ENCODE measurements around the gene NUDCD3.

The NUDCD3 gene

DNA sequence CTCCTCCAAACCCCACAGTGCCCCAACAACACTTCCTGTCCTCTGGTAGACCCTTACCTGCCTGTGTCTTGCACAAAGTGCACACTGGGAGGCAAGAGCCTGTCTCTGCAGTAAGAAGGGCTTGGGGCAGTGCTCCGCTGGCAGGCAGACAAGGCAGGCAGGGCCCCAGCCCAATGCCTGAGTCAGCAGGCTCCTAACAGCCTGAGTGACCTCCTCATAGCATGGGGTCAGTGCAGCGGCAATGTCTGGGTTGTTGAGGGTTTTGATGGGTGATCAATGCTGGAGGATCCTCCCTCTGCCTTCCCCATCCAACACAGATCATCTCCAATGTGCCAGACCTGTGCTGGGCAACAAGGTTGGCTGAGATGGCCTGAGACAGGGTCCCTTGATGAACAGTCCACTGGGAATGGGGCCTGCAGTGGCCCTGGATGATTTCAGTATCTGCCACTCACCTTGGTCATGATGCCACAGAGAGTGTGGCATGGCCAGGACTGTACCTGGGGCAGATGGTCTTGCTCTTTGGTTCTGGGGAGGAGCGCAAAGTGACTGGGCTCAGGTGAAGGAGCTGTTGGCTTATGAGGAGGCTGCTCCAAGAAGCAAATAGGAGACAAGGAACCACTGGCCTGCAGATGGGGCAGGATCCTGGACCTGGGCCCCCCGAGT is 109.5 kb downstream of the NUDCD3 start:
- no peak for DNase-seq

- DNase-seq = no peak
These were observed 110.1 kb downstream of the NUDCD3 start for GRCh38 chr7:44380189-44380830.

DNA sequence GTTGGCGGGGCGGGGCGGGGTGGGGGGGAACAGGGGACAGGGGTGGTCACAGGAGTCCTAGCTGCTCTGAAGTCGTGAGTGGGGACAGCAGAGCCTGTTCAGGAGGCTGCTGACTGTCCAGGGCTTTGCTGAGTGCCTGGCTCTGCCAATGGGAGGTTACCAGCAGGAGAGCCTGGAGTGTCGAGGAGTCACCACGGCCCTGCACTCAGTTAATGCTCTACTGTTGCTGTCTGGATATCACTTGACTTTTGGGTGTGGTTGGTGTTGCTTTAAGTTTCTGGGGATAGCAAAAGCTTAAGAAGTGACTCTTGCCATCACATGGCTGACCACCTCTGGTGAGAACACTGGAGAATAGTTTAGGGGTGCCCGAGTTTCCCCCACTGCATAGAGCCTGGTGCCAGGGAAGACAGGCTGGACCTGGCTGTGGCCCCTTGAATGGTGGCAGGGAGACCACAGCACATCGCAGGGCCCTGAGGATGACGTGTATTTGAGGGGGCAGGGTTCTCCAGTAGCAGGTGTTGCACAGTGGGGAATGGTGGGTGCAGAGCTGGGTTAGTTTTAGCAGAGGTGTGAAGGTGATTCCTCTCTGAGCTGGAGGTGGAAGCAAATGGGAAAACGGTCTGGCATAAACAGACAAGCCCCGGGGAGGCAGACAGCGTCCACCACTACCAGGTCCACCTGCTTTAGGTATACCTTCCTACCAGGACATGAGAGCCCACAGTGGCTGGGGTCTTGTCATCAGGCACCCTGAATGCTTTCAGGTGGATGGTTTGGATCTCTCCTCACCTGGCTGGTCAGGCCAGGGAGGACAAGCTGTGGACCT is 110.9 kb downstream of the NUDCD3 start:
- no peak for DNase-seq

DNA sequence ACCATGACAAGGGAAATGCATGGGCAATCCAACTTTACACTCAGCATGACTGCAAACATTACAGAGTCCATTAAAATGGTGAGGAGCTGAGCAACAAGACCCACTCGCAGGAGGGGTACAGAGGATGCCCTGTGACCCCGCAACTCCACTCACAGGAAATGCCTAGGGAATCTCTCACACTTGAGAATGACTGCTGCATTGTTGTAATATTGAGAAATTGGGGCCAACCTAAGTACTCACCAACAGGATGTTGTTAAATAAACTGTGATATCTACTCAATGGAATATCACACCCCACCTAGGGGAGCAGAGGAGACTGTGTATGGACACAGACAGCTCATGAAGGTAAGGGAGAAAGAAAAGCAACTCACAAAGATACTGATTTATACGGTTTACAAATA is 111.7 kb downstream of the NUDCD3 start:
- no peak for DNase-seq

- DNase-seq = no peak
These were observed 112.6 kb downstream of the NUDCD3 start for GRCh38 chr7:44377681-44378421.

DNA sequence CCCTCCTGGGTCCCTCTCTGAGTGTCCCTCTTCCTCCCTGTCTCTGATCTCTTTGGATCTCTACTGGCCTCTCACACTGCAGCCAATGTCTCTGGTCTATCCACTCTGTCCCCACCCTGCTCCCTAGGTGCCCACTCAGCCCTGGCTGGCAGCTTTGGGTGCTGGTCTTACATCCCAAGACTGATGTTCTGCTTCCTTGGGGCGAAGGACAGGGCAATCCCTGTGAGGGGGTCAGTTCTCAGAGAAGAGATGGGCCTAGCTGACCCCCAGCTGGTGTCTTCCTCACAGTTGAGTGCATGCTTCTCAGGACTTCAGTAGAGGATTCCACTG is 113.4 kb downstream of the NUDCD3 start:
- no peak for DNase-seq

DNA sequence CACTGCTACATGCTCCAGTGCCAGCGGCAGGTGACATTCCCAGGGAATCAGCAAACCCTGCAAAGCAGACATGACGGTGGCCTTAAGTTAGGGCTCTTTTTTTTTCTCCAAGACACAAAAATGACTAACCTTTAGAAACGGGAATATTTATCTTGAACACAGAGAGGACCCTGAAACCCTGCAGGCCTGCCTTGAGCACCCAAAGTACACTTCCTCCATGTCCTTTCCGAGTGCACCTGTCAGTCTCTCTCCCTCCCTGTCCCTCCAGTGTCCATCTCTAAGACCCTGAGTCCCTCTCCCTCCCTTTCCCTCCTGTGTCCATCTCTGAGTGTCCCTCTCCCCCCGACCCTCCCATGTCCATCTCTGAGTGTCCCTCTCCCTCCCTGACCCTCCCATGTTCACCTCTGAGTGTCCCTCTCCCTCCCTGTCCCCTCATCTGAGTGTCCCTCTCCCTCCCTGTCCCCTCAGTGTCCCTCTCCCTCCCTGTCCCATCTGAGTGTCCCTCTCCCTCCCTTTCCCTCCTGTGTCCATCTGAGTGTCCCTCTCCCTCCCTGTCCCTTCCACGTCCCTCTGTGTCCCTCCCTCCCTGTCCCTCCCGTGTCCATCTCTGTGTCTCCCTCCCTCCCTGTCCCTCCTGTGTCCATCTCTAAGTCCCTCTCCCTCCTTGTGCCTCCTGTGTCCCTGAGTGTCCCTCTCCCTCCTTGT is 113.9 kb downstream of the NUDCD3 start:
- DNase-seq = no peak

- DNase-seq = no peak
These were observed 114.5 kb downstream of the NUDCD3 start for GRCh38 chr7:44375926-44376342.

DNA sequence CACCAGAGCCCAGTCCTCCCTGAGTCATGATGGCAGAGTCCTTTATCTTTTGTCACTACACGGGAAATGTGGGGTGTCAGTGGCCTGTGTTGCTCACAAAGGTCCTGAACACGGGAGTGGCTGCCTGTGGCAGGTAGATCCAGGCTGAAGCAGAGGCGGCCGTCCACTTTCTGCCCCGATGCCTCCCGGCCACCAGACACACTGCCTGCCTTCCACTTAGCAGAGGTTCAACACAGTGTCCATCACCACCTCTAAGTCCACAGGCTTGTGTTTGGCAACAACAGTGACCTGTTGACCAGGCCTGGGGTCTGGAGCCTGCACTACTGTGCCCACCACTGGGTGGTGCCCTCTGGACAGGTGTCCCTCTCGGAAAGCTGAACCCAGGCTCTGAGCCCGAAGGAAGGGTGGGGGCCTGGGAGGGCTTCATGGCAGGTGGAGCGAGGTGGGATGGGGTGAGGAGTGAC is 115.2 kb downstream of the NUDCD3 start:
- DNase-seq = no peak

DNA sequence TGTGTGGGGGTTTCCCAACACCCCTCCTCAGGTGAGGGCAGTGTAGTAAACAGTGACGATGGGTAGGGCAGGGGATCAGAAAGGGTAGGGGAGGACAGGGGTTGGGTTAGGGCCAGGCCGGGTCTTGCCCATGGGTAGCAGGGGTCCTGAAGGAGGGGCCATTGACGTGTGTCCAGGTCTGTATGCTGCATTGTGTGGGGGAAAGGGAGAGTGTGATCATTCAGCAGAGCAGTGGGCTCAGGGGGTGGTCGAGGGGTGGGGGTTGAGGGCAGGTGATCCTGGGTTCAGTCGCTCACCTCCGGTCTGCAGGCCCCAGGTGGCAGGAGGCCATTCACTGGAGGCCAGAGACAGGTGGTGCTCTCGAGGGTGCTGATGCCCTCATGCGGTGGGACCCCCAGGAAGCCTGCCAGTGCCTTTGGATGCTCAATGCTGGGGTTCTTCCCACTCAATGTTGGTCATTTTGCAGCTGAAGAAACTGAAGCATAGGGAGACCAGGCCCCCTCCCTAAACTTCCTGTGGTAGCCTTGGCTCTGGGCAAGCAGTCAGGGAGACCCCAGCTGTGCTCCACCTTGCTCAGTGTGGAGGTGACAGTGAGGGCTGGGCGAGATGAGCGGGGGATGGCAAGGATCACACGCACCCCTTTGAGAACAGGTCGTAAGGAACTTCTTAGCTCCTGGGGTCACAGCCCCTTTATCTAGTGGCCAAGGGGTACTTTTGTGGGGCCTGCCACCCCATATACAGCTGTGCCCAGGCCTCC is 116.3 kb downstream of the NUDCD3 start:
- DNase-seq = no peak

GRCh38 chr7:44373418-44373740 is 117.1 kb downstream of the NUDCD3 start:
- no peak for DNase-seq

- no peak for DNase-seq
These were observed 117.7 kb downstream of the NUDCD3 start for GRCh38 chr7:44372560-44373417.

DNA sequence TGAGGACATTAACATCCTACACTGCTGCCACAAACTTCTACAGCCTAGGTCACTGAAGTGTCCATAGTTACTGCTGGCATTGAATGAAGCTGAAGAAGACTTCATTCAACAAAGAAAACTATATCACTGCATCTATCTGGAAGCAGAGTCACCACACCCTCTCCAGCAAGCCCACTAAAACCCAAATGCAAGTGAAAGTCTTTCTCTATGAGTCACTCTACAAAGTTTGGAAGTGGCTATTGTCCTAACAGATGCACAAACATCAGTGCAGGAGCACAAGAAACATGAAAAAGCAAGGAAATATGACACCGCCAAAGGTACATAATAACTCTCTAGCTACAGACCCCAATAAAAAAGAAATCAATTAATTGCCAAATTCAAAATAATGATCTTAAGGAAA is 121.6 kb downstream of the NUDCD3 start:
- no peak for DNase-seq

DNA sequence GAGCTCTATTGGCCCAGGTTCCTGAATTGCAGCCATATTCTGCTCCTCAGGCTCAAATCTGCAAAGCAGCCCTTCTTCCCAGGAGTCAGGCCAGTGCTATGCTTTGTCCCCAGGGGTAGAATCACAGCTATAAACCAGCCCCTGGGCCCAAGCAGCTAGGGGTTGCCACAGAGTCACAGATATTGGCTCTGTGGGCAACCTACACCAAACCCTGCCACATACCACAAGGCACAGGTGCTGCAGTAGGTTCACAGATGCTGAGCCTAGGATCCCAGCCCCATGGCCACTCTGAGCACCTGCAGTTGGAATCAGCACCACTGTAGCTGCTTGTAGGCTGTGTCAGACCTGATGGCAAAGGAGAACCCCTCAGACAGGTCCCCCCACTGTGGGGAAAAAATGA is 122.0 kb downstream of the NUDCD3 start:
- DNase-seq = no peak

GRCh38 chr7:44367475-44368043 is 122.9 kb downstream of the NUDCD3 start:
- DNase-seq = no peak

DNA sequence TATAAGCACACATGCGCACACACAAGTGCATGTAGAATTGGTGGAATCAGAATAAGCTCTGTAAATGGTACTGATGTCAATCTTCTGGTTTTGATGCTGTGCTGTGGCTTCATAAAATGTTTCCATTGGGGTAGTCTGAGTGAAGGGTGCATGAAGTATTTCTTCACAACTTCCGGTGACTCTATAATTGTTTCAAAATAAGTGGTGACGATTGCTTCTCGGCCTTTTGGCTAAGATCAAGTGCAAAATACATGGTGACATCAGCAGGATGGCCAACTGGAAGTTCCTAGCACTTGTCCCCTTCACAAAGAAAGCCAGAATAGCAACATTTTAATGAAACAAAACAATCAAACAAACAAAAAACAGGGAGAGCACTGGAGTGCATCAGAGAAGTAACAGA is 123.5 kb downstream of the NUDCD3 start:
- no peak for DNase-seq

DNA sequence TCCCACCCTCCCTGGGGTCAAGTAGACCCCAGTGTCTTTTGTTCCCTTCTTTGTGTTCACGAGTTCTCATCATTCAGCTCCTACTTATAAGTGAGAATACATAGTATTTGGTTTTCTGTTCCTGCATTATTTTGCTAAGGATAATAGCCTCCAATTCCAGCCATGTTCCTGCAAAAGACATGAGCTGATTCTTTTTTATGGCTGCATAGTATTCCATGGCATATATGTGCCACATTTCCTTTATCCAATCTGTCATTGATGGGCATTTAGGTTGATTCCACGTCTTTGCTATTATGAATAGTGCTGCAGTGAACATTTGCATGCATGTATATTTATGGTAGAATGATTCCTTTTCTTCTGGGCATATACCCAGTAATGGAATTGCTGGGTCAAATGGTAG is 136.8 kb downstream of the NUDCD3 start:
- no peak for DNase-seq

DNA sequence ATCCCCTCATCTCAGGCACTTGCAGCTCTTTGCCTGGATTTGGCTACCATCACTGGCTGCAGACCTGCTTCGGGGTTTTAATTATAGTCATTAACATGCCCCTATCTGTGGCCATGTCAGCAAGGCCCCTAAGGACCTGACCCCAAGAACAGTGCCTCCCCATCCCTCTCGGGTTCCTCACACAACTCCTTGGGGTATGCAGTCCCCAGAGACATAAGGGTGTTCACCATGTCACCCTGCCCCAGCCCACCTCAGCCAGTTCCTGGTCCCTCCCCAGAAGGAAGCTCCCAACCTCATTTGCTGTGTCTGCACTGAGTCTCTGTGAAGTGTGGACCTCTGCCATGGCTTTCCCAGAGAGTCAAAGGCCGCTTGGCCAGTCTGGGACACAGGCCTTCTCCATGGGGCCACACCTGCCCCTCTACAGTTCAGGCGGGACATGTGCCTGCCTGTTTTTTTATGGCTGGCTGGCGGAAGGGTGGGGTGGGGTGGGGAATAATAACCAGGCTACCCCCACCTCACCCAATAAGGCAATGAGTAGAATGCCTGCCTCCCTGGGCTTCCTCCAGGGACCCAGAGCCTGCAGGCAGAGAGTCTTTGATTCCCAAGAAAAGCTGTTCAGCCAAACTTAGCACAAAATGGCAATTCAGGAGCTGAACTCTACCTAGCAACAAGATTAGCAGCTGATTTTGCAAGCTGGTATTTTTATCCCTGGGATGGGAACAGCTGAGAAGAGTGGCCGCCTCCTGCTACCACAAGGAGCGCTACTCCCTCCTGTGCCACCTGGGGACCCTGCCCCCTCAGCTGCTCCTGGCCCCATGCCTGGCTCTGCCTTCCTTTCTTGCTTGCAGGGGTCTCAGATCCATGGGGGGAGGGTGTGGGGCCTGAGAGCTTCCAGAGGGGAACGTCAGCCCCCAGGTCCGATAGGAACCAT is 141.3 kb downstream of the NUDCD3 start:
- DNase-seq = no peak

DNA sequence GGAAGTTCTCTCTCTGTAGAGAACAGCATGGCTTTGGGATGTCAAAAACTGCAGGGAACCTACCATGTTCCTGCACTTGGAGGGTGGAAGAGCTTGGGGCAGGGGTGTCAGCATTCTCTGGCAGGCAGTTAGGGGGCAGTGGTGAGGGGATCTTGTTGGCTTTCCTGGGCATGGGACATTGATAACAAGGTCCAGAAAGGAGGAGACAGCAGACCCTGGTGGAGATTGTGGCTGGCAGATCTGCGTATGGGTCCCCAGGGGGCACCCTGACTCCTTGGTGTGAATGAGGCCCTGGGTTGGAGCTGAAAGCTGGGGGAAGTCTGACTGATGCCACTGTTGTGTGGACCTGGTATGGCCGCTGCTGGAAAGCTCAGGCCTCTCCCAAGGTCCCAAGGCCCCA is 142.2 kb downstream of the NUDCD3 start:
- no peak for DNase-seq
